HCT116 (cell line): ENCODE data around the gene APOD. TPM values are rescaled to one million over a fixed set of nuclear protein-coding genes. Genes with fewer than 3 reads are reported as not detected.

ENCODE experiments used
- ATAC-seq: fragments of 200-7000 bp; cut with Tn5 transposase; 2 replicates; pipeline ENCODE4 v1.9.1; 2020; ENCODE audit warnings: mild to moderate bottlenecking, moderate library complexity
- BruUV-seq: library from RNA; stranded (reverse); fragments of 400-500 nt; replicated peaks from 2 replicates; lab custom pipeline; 2021; lab: Mats Ljungman, UMichigan
- CTCF ChIA-PET: fragments of 300-600 bp; sonication (Branson Sonifier 250); formaldehyde crosslinking; loops from one replicate; lab custom pipeline; 2021; ENCODE audit warnings: antibody characterized with exemption; lab: Charles Lee
- POLR2A ChIA-PET: fragments of 300-600, 350-600 bp; sonication (Branson Sonifier 250); formaldehyde crosslinking; loops from one replicate; lab custom pipeline; 2021; ENCODE audit warnings: antibody characterized with exemption; lab: Charles Lee
- RAD21 ChIA-PET, 2 experiments: fragments of 300-600 bp; sonication (Branson Sonifier 250); formaldehyde crosslinking; loops; one replicate each; lab custom pipeline; 2023; ENCODE audit warnings: low total read pairs in 2 of 2; ENCODE audit not compliant: uncharacterized antibody in 2 of 2, unreplicated experiment in 2 of 2, low non-redundant PET in 1 of 2; lab: Charles Lee
- DNase-seq: peaks from one replicate; pipeline ENCODE4 v3.0.0-alpha.2; 2010; ENCODE audit warnings: low read depth, low spot score
- H2AFZ ChIP-seq: fragments of 200-600 bp; shearing (Covaris generic), sonication (generic); 2 replicates; pipeline ENCODE4 v1.6.1; 2017; ENCODE audit warnings: low read depth, mixed run types, mixed read lengths, antibody characterized with exemption, low read length; ENCODE audit not compliant: poor library complexity, severe bottlenecking
- H3K27ac ChIP-seq: 2 replicates; pipeline ENCODE4 v1.5.1; 2012; ENCODE audit warnings: low read depth, low read length
- H3K27me3 ChIP-seq: fragments of 200-600 bp; sonication (generic); 2 replicates; pipeline ENCODE4 v1.6.1; 2016; ENCODE audit warnings: mixed run types, low read length, mixed read lengths; ENCODE audit not compliant: insufficient read depth
- H3K36me3 ChIP-seq, 2 experiments: fragments of 200-500 bp in 1 of 2; fragments of 200-600 bp in 1 of 2; sonication (Bioruptor generic) in 1 of 2; sonication (generic) in 1 of 2; 2 replicates each; pipeline versions ENCODE4 v1.5.1 to v1.6.1; 2014 to 2016; ENCODE audit warnings: low read length in 2 of 2, inconsistent platforms in 1 of 2, mixed read lengths in 1 of 2, mixed run types in 1 of 2; ENCODE audit not compliant: insufficient read depth in 2 of 2, control insufficient read depth in 1 of 2
- H3K4me1 ChIP-seq, 2 experiments: fragments of 200-600 bp in 1 of 2; sonication (generic) in 1 of 2; 2 replicates each; pipeline versions ENCODE4 v1.5.1 to v1.6.1; 2012 to 2017; ENCODE audit warnings: low read length in 2 of 2, inconsistent platforms in 1 of 2, mild to moderate bottlenecking in 1 of 2, mixed read lengths in 1 of 2, mixed run types in 1 of 2, moderate library complexity in 1 of 2; ENCODE audit not compliant: insufficient read depth in 2 of 2, control insufficient read depth in 1 of 2
- H3K4me2 ChIP-seq: fragments of 200-600 bp; sonication (generic); 2 replicates; pipeline ENCODE4 v1.6.1; 2017; ENCODE audit warnings: mixed run types, low read length, mixed read lengths
- H3K4me3 ChIP-seq, 2 experiments: fragments of 200-600 bp in 1 of 2; sonication (generic) in 1 of 2; replicated peaks in 1 of 2; 2 replicates each; pipeline ENCODE4 v1.5.1; 2011 to 2016; ENCODE audit warnings: low read length in 2 of 2, control low read depth in 1 of 2, low read depth in 1 of 2, mild to moderate bottlenecking in 1 of 2, mixed read lengths in 1 of 2, mixed run types in 1 of 2
- H3K79me2 ChIP-seq: fragments of 200-600 bp; sonication (generic); 2 replicates; pipeline ENCODE4 v1.6.1; 2017; ENCODE audit warnings: mild to moderate bottlenecking, mixed run types, low read length, moderate library complexity, mixed read lengths; ENCODE audit not compliant: insufficient read depth
- H3K9ac ChIP-seq: fragments of 200-600 bp; sonication (generic); 2 replicates; pipeline ENCODE4 v1.6.1; 2016; ENCODE audit warnings: low read length, mixed read lengths
- H3K9me2 ChIP-seq: fragments of 200-600 bp; sonication (generic), shearing (Covaris generic); 2 replicates; pipeline ENCODE4 v1.6.1; 2017; ENCODE audit warnings: mixed run types, mild to moderate bottlenecking, moderate library complexity; ENCODE audit not compliant: insufficient read depth
- H3K9me3 ChIP-seq, 2 experiments: fragments of 200-500 bp in 1 of 2; fragments of 200-600 bp in 1 of 2; sonication (Bioruptor generic) in 1 of 2; sonication (generic) in 1 of 2; 2 replicates each; pipeline ENCODE4 v1.6.1; 2014 to 2017; ENCODE audit warnings: low read length in 2 of 2, mixed read lengths in 2 of 2, inconsistent platforms in 1 of 2, low read depth in 1 of 2, mild to moderate bottlenecking in 1 of 2, mixed run types in 1 of 2, moderate library complexity in 1 of 2; ENCODE audit not compliant: control insufficient read depth in 1 of 2, insufficient read depth in 1 of 2
- H4K20me1 ChIP-seq: fragments of 200-600 bp; sonication (generic), shearing (Covaris generic); 2 replicates; pipeline ENCODE4 v1.6.1; 2017; ENCODE audit warnings: mixed run types, mild to moderate bottlenecking, moderate library complexity; ENCODE audit not compliant: insufficient read depth
- CBX3 ChIP-seq: IDR thresholded peaks from 2 replicates; pipeline ENCODE4 v1.6.1; 2012; ENCODE audit warnings: low read depth
- CTCF ChIP-seq, 3 experiments: fragments of 200-600 bp in 1 of 3; sonication (generic) in 1 of 3; IDR thresholded peaks in 2 of 3; conservative IDR thresholded peaks in 1 of 3; 2 replicates each; pipeline ENCODE4 v1.5.1; 2012 to 2017; ENCODE audit warnings: low read depth in 2 of 3, low read length in 2 of 3, antibody characterized with exemption in 1 of 3, borderline replicate concordance in 1 of 3, control low read depth in 1 of 3, mild to moderate bottlenecking in 1 of 3, mixed read lengths in 1 of 3, mixed run types in 1 of 3, moderate library complexity in 1 of 3; ENCODE audit not compliant: insufficient read depth in 1 of 3
- EZH2 ChIP-seq: fragments of 200-600 bp; sonication (generic); IDR thresholded peaks from 2 replicates; pipeline ENCODE4 v1.6.1; 2017; ENCODE audit warnings: antibody characterized with exemption, mixed run types
- EZH2phosphoT487 ChIP-seq: fragments of 200-600 bp; IDR thresholded peaks from 2 replicates; pipeline ENCODE4 v1.6.1; 2018; ENCODE audit warnings: antibody characterized with exemption, borderline replicate concordance
- FOSL1 ChIP-seq: IDR thresholded peaks from 2 replicates; pipeline ENCODE4 v1.6.1; 2012; ENCODE audit warnings: low read depth
- POLR2AphosphoS5 ChIP-seq: IDR thresholded peaks from 2 replicates; pipeline ENCODE4 v1.6.1; 2011; ENCODE audit warnings: mild to moderate bottlenecking, low read depth, low read length, moderate library complexity
- RAD21 ChIP-seq: IDR thresholded peaks from 2 replicates; pipeline ENCODE4 v1.6.1; 2012; ENCODE audit warnings: low read depth, mild to moderate bottlenecking
- REST ChIP-seq: IDR thresholded peaks from 2 replicates; pipeline ENCODE4 v1.6.1; 2012; ENCODE audit warnings: low read depth
- TCF7L2 ChIP-seq: IDR thresholded peaks from 2 replicates; pipeline ENCODE4 v1.7.0; 2011; ENCODE audit warnings: borderline replicate concordance, inconsistent platforms; ENCODE audit not compliant: insufficient read depth, insufficient read length; ENCODE audit errors: extremely low read depth
- YY1 ChIP-seq: IDR thresholded peaks from 2 replicates; pipeline ENCODE4 v1.6.1; 2011; ENCODE audit warnings: low read length, low read depth, moderate library complexity, mild to moderate bottlenecking; ENCODE audit not compliant: insufficient replicate concordance; ENCODE audit errors: extremely low read depth
- ZFX ChIP-seq: fragments of 450-650 bp; IDR thresholded peaks from 2 replicates; pipeline ENCODE4 v1.6.1; 2017
- ZNF274 ChIP-seq: fragments of 200-500 bp; sonication (Bioruptor generic); IDR thresholded peaks from 2 replicates; pipeline ENCODE4 v1.6.1; 2014; ENCODE audit warnings: mild to moderate bottlenecking, low read depth, low read length, inconsistent platforms
- intact Hi-C: fragments of 100-400 bp; cut with micrococcal nuclease; formaldehyde crosslinking; loops from 2 replicates; pipeline ENCODE4 v1.10.0; 2022
- total RNA-seq: library from RNA; stranded (reverse); gene quantifications from one replicate; pipeline ENCODE4 v1.2.1, GENCODE V29; 2021; ENCODE audit not compliant: unreplicated experiment

Gene APOD
- total RNA-seq, 1 experiment from 2014 or later = 0.76 TPM

GRCh38 chr3:195587824-195588223, 4.1 kb upstream of the APOD start:
- Histone ChIP-seq H3K4me1 (peaks cover 4 to 16% of the 10 kb centered on the region in 2 experiments; a peak in 3 of 4 replicates), H3K27ac (no peak overlapping the region), H3K36me3 (no peaks in the 10 kb centered on the region), H3K79me2 (no peaks in the 10 kb centered on the region), H3K4me3 (no peak overlapping the region), H3K9me2 (no peaks in the 10 kb centered on the region), H3K9me3 (no peaks in the 10 kb centered on the region; a peak in 1 of 4 replicates), H3K4me2 (no peak overlapping the region), H2AFZ (no peak overlapping the region)
- CTCF ChIA-PET = no interaction called here
- RAD21 ChIA-PET = no interaction called here
- no TSS peak for BruUV-seq
- POLR2A ChIA-PET = no interaction called here
- no peak for DNase-seq
- ATAC-seq = no peak
- TF ChIP-seq RAD21 = no peak
- no peak for TF ChIP-seq ZFX
- no peak for TF ChIP-seq REST
- no peak for TF ChIP-seq CBX3
- TF ChIP-seq POLR2AphosphoS5 = no peak
- TF ChIP-seq ZNF274 = no peak
- TF ChIP-seq TCF7L2 = no peak
- TF ChIP-seq YY1 = no peak
- TF ChIP-seq CTCF (IDR thresholded peaks at IDR 0.05 in 2 of 3, conservative IDR thresholded peaks at IDR 0.05 in 1 of 3; ENCODE audit: borderline replicate concordance in 1 of 3, insufficient read depth in 1 of 3, low read depth in 2 of 3, low read length in 2 of 3) = no peak
- TF ChIP-seq EZH2 = no peak
- TF ChIP-seq FOSL1 = no peak
- no peak for TF ChIP-seq EZH2phosphoT487
- TF ChIP-seq, all 23 proteins: peak for 0
- intact Hi-C loops = no loop called here
- no peaks in the 10 kb centered on the region for H4K20me1 ChIP-seq
- H3K27me3 ChIP-seq = no peaks in the 10 kb centered on the region
- H3K9ac ChIP-seq = no peak overlapping the region
